ENCODE data around the gene ADAMTSL5.
"Not testable (repeated sequence)": the region's sequence is repeated elsewhere in the genome, so short reads cannot be mapped to it uniquely, and the experiment has no call there.

Gene ADAMTSL5

DNA sequence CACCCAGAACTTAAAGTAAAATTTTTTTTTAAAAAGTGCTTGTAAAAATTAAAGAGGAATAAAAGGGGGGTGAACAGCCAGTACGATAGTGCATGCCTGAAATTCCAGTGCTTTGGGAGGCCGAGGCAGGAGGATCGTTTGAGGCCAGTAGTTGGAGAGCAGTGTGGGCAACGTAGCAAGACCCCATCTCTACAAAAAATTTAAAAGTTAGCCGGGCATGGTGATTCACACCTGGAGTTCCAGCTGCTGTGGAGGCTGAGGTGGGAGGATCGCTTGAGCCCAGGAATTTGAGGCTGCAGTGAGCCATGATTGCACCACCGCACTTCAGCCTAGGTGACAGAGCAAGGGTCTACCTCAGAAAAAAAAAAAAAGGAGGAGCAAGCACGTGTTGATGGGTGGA, 7.8 kb downstream of the ADAMTSL5 start:
- Histone ChIP-seq H3K36me3 (ENCODE audit: control insufficient read depth, insufficient read depth, low read length) (no peaks in the 10 kb centered on the region), H3K27me3 (ENCODE audit: control insufficient read depth, insufficient read depth, low read length) (no peaks in the 10 kb centered on the region), H3K4me3 (ENCODE audit: low read length) (no peak overlapping the region), H3K4me1 (ENCODE audit: control insufficient read depth, insufficient read depth, low read length) (peaks cover 6% of the 10 kb centered on the region), H3K27ac (ENCODE audit: low read length) (no peak overlapping the region), H3K9me3 (ENCODE audit: control insufficient read depth, insufficient read depth, low read length) (no peaks in the 10 kb centered on the region)
- no peak for DNase-seq (ENCODE audit: low read depth, low spot score)
- no CpG with 5 or more reads among the region's 8 CpGs for WGBS (ENCODE audit: insufficient coverage, insufficient read length)

DNA sequence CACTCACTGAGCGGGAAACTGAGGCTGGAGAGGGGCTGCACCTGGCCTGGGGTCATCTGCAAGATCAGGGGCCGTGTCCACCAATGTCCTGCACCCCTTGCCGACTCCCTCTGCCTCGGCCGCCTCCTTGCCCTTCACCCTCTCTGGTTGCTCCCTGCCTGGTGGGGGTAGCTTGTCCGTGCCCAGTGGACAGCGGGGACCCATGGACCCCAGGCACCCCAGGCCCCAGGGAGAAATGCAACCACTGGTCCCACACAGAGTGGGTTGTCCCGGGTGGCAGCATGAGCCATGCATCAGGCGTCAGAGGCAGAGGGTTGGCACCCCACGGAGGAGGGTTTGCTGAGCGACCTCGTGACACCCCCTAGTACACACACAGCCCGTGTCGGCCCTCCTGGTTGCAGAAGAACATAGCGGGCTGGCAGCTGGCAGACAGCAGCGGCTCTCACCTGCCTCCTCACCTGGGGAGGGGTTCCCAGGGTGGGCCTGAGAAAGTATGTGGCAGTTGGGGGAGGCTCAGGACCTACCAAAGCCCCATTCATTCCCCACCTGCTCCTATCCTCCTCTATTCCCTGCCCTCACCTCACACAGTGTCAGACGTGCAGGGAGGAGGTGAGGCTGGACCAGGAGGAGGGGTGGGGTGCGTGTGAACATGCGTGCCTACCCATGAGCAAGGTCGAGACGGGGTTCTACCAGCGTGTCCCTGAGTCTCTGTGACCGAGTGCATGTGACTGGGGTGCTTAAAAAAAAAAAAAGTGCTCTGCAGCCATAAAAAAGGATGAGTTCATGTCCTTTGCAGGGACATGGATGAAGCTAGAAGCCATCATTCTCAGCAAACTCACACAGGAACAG, 8.7 kb downstream of the ADAMTSL5 start:
- DNase-seq (ENCODE audit: low read depth, low spot score): no peak
- Histone ChIP-seq H3K4me1 (ENCODE audit: control insufficient read depth, insufficient read depth, low read length) (peaks cover 6% of the 10 kb centered on the region), H3K4me3 (ENCODE audit: low read length) (no peak overlapping the region), H3K27ac (ENCODE audit: low read length) (no peak overlapping the region), H3K36me3 (ENCODE audit: control insufficient read depth, insufficient read depth, low read length) (no peaks in the 10 kb centered on the region), H3K27me3 (ENCODE audit: control insufficient read depth, insufficient read depth, low read length) (no peaks in the 10 kb centered on the region), H3K9me3 (ENCODE audit: control insufficient read depth, insufficient read depth, low read length) (no peaks in the 10 kb centered on the region)
- no CpG with 5 or more reads among the region's 23 CpGs for WGBS (ENCODE audit: insufficient coverage, insufficient read length)

DNA sequence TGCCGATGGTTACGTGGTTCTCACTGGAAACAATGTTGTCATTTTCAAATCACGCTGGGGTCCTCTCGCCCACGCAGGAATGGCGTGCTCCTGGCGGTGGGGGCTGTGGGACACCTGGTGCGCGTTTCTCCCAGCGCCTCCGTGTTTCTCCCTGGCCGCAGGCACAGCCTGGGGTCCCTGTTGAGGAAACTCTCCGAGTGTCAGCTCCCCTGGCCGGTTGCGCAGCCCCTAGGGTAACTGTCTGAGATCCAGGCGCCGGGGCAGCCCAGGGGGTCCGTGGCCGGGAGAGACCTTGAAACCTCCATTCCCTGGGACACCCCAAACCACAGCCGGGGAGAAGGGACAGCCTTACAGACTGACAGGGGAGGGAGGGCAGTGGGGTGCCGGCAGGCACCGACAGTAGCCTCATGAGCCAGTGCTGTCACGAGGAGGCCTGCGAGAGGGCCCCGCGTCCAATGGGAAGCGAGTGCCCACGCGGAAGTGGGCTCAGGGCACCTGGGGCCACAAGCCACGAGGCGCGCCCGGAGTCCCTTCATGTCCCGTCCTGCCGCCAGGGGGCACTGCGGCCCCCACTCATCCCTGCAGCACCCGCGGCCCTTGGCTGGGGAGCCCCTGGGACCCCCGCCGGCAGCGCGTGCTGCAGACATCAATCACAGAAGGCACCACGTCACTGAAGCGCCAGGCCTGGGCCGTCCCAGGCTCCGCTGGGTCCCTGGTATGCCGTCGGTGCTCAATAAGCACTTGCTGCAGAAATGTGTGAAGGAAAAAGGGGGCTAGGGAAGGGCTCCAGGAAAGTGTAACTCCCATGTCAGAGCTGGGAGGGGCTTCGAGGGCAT, 9.5 kb downstream of the ADAMTSL5 start:
- Histone ChIP-seq H3K36me3 (ENCODE audit: control insufficient read depth, insufficient read depth, low read length) (no peaks in the 10 kb centered on the region), H3K4me1 (ENCODE audit: control insufficient read depth, insufficient read depth, low read length) (peaks cover 3% of the 10 kb centered on the region), H3K4me3 (ENCODE audit: low read length) (peak overlapping the region; percentile 11; the same call in 1 of the 2 replicates), H3K9me3 (ENCODE audit: control insufficient read depth, insufficient read depth, low read length) (no peaks in the 10 kb centered on the region), H3K27me3 (ENCODE audit: control insufficient read depth, insufficient read depth, low read length) (no peaks in the 10 kb centered on the region), H3K27ac (ENCODE audit: low read length) (no peak overlapping the region)
- DNase-seq (ENCODE audit: low read depth, low spot score): no peak
- no CpG with 5 or more reads among the region's 49 CpGs for WGBS (ENCODE audit: insufficient coverage, insufficient read length)

DNA sequence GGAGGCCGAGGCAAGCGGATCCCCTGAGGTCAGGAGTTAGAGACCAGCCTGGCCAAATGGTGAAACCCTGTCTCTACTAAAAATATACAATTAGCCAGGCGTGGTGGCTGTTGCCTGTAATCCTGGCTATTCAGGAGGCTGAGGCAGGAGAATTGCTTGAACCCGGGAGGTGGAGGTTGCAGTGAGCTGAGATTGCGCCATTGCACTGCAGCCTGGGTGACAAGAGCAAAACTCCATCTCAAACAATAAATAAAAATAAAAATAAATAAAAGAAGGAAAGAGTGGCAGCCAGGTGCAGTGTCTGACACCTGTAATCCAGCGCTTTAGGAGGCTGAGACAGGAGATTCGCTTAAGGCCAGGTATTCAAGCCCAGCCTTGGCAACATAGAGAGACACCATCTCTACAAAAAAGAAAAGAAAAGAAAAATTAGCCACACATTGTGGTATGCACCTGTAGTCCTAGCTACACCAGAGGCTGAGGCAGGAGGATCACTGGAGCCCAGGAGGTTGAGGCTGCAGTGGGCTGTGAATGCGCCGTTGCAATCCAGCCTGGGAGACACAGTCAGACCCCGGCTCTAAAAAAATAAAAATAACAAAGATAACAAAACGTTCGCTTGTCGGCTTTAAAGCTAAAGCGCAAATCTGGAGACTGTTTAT, 10.3 kb downstream of the ADAMTSL5 start:
- Histone ChIP-seq H3K4me1 (ENCODE audit: control insufficient read depth, insufficient read depth, low read length) (peaks cover 3% of the 10 kb centered on the region; the same call in 1 of the 2 replicates), H3K27ac (ENCODE audit: low read length) (no peak overlapping the region), H3K4me3 (ENCODE audit: low read length) (no peak overlapping the region), H3K9me3 (ENCODE audit: control insufficient read depth, insufficient read depth, low read length) (no peaks in the 10 kb centered on the region), H3K36me3 (ENCODE audit: control insufficient read depth, insufficient read depth, low read length) (no peaks in the 10 kb centered on the region), H3K27me3 (ENCODE audit: control insufficient read depth, insufficient read depth, low read length) (no peaks in the 10 kb centered on the region)
- DNase-seq (ENCODE audit: low read depth, low spot score): no peak
- no CpG with 5 or more reads among the region's 14 CpGs for WGBS (ENCODE audit: insufficient coverage, insufficient read length)

DNA sequence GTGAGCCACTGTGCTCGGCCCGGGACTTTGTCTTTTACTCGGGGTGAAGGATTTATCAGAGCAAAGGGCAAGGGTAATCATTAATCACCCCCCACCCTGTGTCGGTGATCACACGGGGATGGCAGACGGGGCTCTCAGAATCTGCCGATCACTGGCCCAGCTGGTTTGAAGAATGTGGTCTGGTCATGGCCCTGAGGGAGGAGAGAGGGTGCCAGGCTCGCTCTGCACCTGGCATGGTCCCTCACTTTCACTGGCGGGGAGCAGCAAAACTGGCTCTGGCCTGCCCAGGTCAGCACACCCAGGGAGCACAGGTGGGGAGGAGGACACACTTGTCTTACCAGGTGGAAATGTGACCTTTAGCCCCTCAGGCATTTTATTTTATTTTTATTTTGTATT, 11.6 kb downstream of the ADAMTSL5 start:
- Histone ChIP-seq H3K4me3 (ENCODE audit: low read length) (no peak overlapping the region), H3K4me1 (ENCODE audit: control insufficient read depth, insufficient read depth, low read length) (peaks cover 3% of the 10 kb centered on the region; the same call in 1 of the 2 replicates), H3K36me3 (ENCODE audit: control insufficient read depth, insufficient read depth, low read length) (no peaks in the 10 kb centered on the region), H3K27me3 (ENCODE audit: control insufficient read depth, insufficient read depth, low read length) (no peaks in the 10 kb centered on the region), H3K9me3 (ENCODE audit: control insufficient read depth, insufficient read depth, low read length) (no peaks in the 10 kb centered on the region), H3K27ac (ENCODE audit: low read length) (no peak overlapping the region)
- no peak for DNase-seq (ENCODE audit: low read depth, low spot score)
- WGBS (ENCODE audit: insufficient coverage, insufficient read length): no CpG with 5 or more reads among the region's 9 CpGs

DNA sequence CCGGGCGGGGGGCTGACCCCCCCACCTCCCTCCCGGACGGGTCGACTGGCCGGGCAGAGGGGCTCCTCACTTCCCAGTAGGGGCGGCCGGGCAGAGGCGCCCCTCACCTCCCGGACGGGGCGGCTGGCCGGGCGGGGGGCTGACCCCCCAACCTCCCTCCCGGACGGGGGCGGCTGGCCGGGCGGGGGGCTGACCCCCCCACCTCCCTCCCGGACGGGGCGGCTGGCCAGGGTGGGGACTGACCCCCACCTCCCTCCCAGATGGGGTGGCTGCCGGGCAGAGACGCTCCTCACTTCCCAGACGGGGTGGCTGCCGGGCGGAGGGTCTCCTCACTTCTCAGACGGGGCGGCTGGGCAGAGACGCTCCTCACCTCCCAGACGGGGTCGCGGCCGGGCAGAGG, 13.6 kb downstream of the ADAMTSL5 start:
- WGBS (ENCODE audit: insufficient coverage, insufficient read length): no CpG with 5 or more reads among the region's 34 CpGs
- not testable (repeated sequence) for H3K4me1 ChIP-seq (ENCODE audit: control insufficient read depth, insufficient read depth, low read length); DNase-seq (ENCODE audit: low read depth, low spot score); H3K27ac ChIP-seq (ENCODE audit: low read length); H3K4me3 ChIP-seq (ENCODE audit: low read length); H3K36me3 ChIP-seq (ENCODE audit: control insufficient read depth, insufficient read depth, low read length); H3K27me3 ChIP-seq (ENCODE audit: control insufficient read depth, insufficient read depth, low read length); H3K9me3 ChIP-seq (ENCODE audit: control insufficient read depth, insufficient read depth, low read length)

DNA sequence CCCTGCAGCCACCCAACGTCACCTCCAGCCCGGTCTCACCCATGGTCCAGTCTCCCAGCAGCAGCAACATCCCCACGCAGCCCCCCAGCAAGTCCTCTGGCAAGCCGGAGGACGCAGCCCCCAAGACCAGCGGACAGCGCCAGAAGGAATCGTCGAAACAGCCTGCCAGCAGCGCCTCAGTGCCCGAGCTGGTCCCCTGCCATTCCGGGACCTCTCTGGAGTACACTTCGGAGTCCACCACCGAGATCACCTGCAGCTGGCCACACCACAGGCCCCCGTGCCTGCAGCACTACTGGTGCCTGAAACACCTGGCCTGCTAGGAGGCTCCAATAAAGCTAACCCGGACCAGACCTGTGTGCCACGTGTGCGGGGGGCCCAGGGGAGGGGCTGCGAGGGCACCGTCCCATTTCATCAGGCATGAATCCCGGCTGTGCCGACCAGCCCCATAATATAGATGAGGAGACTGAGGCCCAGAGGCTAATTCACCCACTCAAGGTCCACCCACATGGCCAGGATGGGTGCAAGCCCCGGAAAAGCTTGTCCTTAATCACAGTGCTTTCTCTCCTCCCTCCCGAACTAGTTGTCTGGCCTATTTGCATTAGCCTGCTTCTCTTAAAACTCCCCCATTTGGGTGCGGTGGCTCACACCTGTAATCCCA, 15.1 kb downstream of the ADAMTSL5 start:
- Histone ChIP-seq H3K4me1 (ENCODE audit: control insufficient read depth, insufficient read depth, low read length) (no peaks in the 10 kb centered on the region; the same call in 1 of the 2 replicates), H3K27me3 (ENCODE audit: control insufficient read depth, insufficient read depth, low read length) (no peaks in the 10 kb centered on the region), H3K4me3 (ENCODE audit: low read length) (no peak overlapping the region), H3K27ac (ENCODE audit: low read length) (no peak overlapping the region), H3K36me3 (ENCODE audit: control insufficient read depth, insufficient read depth, low read length) (no peaks in the 10 kb centered on the region), H3K9me3 (ENCODE audit: control insufficient read depth, insufficient read depth, low read length) (no peaks in the 10 kb centered on the region)
- WGBS (ENCODE audit: insufficient coverage, insufficient read length): no CpG with 5 or more reads among the region's 25 CpGs
- DNase-seq (ENCODE audit: low read depth, low spot score): no peak

DNA sequence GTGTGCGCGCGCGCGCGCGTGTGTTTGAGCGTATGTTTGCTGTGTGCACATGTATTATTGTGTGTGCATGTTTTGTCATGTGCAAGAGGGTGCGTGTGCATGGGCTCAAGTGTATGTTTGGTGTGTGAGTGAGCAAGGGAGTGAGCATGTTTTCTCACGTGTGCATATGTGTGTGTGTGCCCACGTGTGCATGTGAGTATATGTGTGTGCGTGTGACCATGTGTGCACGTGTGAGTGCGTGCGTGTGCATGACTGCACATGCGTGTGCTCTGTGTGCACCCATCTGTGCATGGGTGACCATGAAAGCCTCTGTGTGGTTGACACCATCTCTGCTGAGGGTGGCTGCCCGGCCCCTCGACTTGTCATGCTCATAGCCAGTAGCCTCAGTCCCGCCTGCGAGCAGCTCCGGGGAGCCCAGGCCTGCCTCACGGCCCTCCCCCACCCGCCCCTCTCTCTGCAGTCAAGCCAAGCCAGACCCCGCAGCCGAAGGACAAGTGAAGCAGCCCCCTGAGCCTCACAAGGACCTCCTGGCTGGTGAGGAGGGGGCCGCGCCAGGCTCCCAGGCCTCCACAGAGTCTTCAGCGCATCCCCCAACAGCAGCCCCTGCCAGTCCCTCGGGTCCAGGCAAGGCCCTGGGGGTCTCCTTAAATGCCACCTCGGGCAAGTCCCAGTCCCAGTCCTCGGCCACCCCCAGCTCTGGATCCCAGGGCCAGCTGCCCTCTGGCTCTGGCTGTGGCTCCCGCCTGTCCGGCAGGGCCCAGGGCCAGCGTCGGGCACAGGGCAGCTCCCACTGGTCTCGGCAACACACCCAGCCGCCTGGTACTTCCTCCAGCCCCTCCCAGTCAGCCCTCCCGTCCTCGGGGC, 15.9 kb downstream of the ADAMTSL5 start:
- no peak for DNase-seq (ENCODE audit: low read depth, low spot score)
- WGBS (ENCODE audit: insufficient coverage, insufficient read length): 100% methylated on average over 8 of the region's 39 CpGs
- Histone ChIP-seq H3K27ac (ENCODE audit: low read length) (no peak overlapping the region), H3K4me3 (ENCODE audit: low read length) (no peak overlapping the region), H3K36me3 (ENCODE audit: control insufficient read depth, insufficient read depth, low read length) (no peaks in the 10 kb centered on the region), H3K9me3 (ENCODE audit: control insufficient read depth, insufficient read depth, low read length) (no peaks in the 10 kb centered on the region), H3K4me1 (ENCODE audit: control insufficient read depth, insufficient read depth, low read length) (no peaks in the 10 kb centered on the region; the same call in 1 of the 2 replicates), H3K27me3 (ENCODE audit: control insufficient read depth, insufficient read depth, low read length) (no peaks in the 10 kb centered on the region; the same call in 1 of the 2 replicates)

DNA sequence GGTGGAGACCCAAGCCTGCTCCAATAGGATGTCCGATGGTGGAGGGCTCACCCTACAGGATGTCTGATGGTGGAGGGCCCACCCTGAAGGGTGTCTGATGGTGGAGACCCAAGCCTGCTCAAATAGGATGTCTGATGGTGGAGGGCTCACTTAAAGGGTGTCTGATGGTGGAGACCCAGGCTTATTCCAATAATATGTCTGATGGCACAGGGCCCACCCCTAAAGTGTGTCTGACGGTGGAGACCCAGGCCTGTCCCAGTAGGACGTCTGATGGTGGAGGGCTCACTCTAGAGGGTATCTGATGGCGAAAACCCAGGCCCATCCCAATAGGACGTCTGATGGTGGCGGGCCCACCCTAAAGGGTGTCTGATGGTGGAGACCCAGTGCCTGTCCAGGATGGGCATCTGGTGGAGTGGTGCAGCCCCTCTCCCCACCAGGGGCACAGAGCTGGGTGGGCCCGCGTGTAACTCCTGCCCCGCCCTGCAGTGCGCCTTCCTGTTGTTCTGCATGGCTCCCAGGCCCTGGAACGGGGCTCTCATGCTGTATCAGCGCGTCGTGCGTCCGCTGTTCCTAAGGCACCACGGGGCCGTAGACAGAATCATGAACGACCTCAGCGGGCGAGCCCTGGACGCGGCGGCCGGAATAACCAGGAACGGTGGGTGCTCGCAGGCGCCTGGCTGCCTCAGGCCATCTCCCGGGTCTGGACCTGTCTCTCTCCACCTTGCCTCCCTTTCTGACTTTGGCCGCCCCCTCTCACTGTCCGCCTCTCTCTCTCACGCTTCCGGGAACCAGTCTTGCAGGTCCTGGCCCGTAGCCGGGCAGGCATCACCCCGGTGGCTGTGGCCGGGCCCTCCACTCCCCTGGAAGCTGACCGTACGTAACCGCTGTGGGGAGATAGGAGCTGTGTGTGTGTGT, 16.8 kb downstream of the ADAMTSL5 start:
- peaks cover 4% of the 10 kb centered on the region; the same call in 1 of the 2 replicates for H3K27me3 ChIP-seq (ENCODE audit: control insufficient read depth, insufficient read depth, low read length)
- no peak for DNase-seq (ENCODE audit: low read depth, low spot score)
- H3K27ac ChIP-seq (ENCODE audit: low read length): no peak overlapping the region
- no peaks in the 10 kb centered on the region; the same call in 1 of the 2 replicates for H3K4me1 ChIP-seq (ENCODE audit: control insufficient read depth, insufficient read depth, low read length)
- no peak overlapping the region for H3K4me3 ChIP-seq (ENCODE audit: low read length)
- WGBS (ENCODE audit: insufficient coverage, insufficient read length): no CpG with 5 or more reads among the region's 40 CpGs
- H3K36me3 ChIP-seq (ENCODE audit: control insufficient read depth, insufficient read depth, low read length): no peaks in the 10 kb centered on the region
- no peaks in the 10 kb centered on the region for H3K9me3 ChIP-seq (ENCODE audit: control insufficient read depth, insufficient read depth, low read length)

All from iPS DF 6.9 (cell line).